WTC11 (cell line): ENCODE results near the gene SEZ6L. TPM values are rescaled to one million over a fixed set of nuclear protein-coding genes. Genes with fewer than 3 reads are reported as not detected.
"Not testable (repeated sequence)": the region's sequence is repeated elsewhere in the genome, so short reads cannot be mapped to it uniquely, and the experiment has no call there.

ENCODE experiments used
- ATAC-seq: fragments of 200-7000 bp; cut with Tn5 transposase; 2 replicates; pipeline ENCODE4 v1.10.0; 2021; ENCODE audit warnings: mild to moderate bottlenecking, moderate library complexity
- CTCF ChIA-PET: fragments of 300-600 bp; sonication (Branson Sonifier 250); formaldehyde crosslinking; loops from one replicate; lab custom pipeline; 2021; ENCODE audit warnings: antibody characterized with exemption; lab: Charles Lee
- POLR2A ChIA-PET: fragments of 350-600 bp; sonication (Branson Sonifier 250); formaldehyde crosslinking; loops from one replicate; lab custom pipeline; 2021; ENCODE audit warnings: antibody characterized with exemption; lab: Charles Lee
- DNase-seq: peaks from one replicate; pipeline ENCODE4 v3.0.0; 2021; ENCODE audit warnings: low spot score
- H3K27ac Mint-ChIP-seq: 2 replicates; pipeline ENCODE4 v1.8.0; 2021; ENCODE audit warnings: mixed read lengths
- H3K27me3 Mint-ChIP-seq: 2 replicates; pipeline ENCODE4 v1.8.0; 2021; ENCODE audit warnings: low read depth, mild to moderate bottlenecking, moderate library complexity, mixed read lengths
- H3K36me3 Mint-ChIP-seq: 2 replicates; pipeline ENCODE4 v1.8.0; 2021; ENCODE audit warnings: mixed read lengths
- H3K4me1 Mint-ChIP-seq: 2 replicates; pipeline ENCODE4 v1.8.0; 2022; ENCODE audit warnings: mixed read lengths
- H3K4me3 Mint-ChIP-seq: 2 replicates; pipeline ENCODE4 v1.8.0; 2021; ENCODE audit warnings: mild to moderate bottlenecking, moderate library complexity, mixed read lengths
- H3K9me3 Mint-ChIP-seq: 2 replicates; pipeline ENCODE4 v1.8.0; 2021; ENCODE audit warnings: mixed read lengths
- ATF3 ChIP-seq: sonication (generic); formaldehyde crosslinking; conservative IDR thresholded peaks from 2 replicates; pipeline ENCODE4 v1.8.1; 2022; ENCODE audit warnings: mild to moderate bottlenecking, missing genetic modification reagents
- CDX4 ChIP-seq: fragments of 250-450 bp; sonication (Bioruptor Pico); IDR thresholded peaks from 2 replicates; pipeline ENCODE4 v1.9.0; 2021; ENCODE audit warnings: moderate library complexity, mild to moderate bottlenecking, inconsistent platforms, borderline replicate concordance
- CREB1 ChIP-seq: sonication (generic); formaldehyde crosslinking; IDR thresholded peaks from 2 replicates; pipeline ENCODE4 v1.8.0; 2023; ENCODE audit warnings: mild to moderate bottlenecking, missing genetic modification reagents
- CTCF ChIP-seq: fragments of 200-600 bp; IDR thresholded peaks from 2 replicates; pipeline ENCODE4 v1.8.0; 2022; ENCODE audit warnings: antibody characterized with exemption
- GRHL2 ChIP-seq: fragments of 250-450 bp; sonication (Bioruptor Pico); IDR thresholded peaks from 2 replicates; pipeline ENCODE4 v1.8.0; 2022; ENCODE audit warnings: mild to moderate bottlenecking, moderate library complexity; ENCODE audit not compliant: insufficient replicate concordance, severe bottlenecking
- GTF2I ChIP-seq: fragments of 250-450 bp; sonication (Bioruptor Pico); conservative IDR thresholded peaks from 2 replicates; pipeline ENCODE4 v1.4.0; 2021; ENCODE audit warnings: mild to moderate bottlenecking
- HMGA2 ChIP-seq: fragments of 250-450 bp; sonication (Bioruptor Pico); IDR thresholded peaks from 2 replicates; pipeline ENCODE4 v1.4.0; 2021; ENCODE audit warnings: mild to moderate bottlenecking, moderate library complexity
- JAZF1 ChIP-seq: fragments of 250-450 bp; sonication (Bioruptor Pico); IDR thresholded peaks from 2 replicates; pipeline ENCODE4 v1.9.0; 2021; ENCODE audit warnings: moderate library complexity, mild to moderate bottlenecking, inconsistent platforms
- NR1H2 ChIP-seq: sonication (generic); formaldehyde crosslinking; IDR thresholded peaks from 2 replicates; pipeline ENCODE4 v1.9.0; 2021; ENCODE audit warnings: mild to moderate bottlenecking, moderate library complexity, missing genetic modification reagents
- PREB ChIP-seq: sonication (generic); formaldehyde crosslinking; IDR thresholded peaks from 2 replicates; pipeline ENCODE4 v1.8.1; 2022; ENCODE audit warnings: mild to moderate bottlenecking, missing genetic modification reagents, moderate library complexity, borderline replicate concordance
- TP53 ChIP-seq: sonication (generic); formaldehyde crosslinking; IDR thresholded peaks from 2 replicates; pipeline ENCODE4 v1.8.1; 2023; ENCODE audit warnings: mild to moderate bottlenecking, missing genetic modification reagents
- USF2 ChIP-seq: sonication (generic); formaldehyde crosslinking; IDR thresholded peaks from 2 replicates; pipeline ENCODE4 v1.8.1; 2023; ENCODE audit warnings: mild to moderate bottlenecking, missing genetic modification reagents, moderate library complexity
- ZNF138 ChIP-seq: sonication (generic); formaldehyde crosslinking; conservative IDR thresholded peaks from 2 replicates; pipeline ENCODE4 v1.8.1; 2022; ENCODE audit warnings: mild to moderate bottlenecking, moderate library complexity, missing genetic modification reagents
- ZNF396 ChIP-seq: fragments of 250-450 bp; sonication (Bioruptor Pico); IDR thresholded peaks from 2 replicates; pipeline ENCODE4 v1.8.0; 2021; ENCODE audit warnings: mild to moderate bottlenecking, moderate library complexity, borderline replicate concordance
- total RNA-seq: library from RNA; stranded (reverse); gene quantifications from 3 replicates; pipeline ENCODE4 v1.2.3, GENCODE V29; 2021

Gene SEZ6L
- total RNA-seq, 1 experiment from 2014 or later = 0.57 TPM

- CTCF ChIA-PET = interaction anchor here (0.7 kb wide), 1 partner anchor 504 kb away, joined by 5 read pairs; no protein-coding TSS in a partner anchor
Observed at GRCh38 chr22:26408562-26409220, 239.4 kb downstream of the SEZ6L start.

GRCh38 chr22:26409719-26410335 lies 240.6 kb downstream of the SEZ6L start:
- no peak for ATAC-seq
- CTCF ChIA-PET = interaction anchor here (1.5 kb wide), 1 partner anchor 45 kb away, joined by 8 read pairs; no protein-coding TSS in a partner anchor
- Mint-ChIP-seq H3K27ac (no peak overlapping the region), H3K36me3 (no peaks in the 10 kb centered on the region), H3K27me3 (peaks cover 8% of the 10 kb centered on the region; the same call in 1 of the 2 replicates), H3K4me1 (peaks cover 6% of the 10 kb centered on the region), H3K9me3 (peaks cover 4% of the 10 kb centered on the region; the same call in 1 of the 2 replicates), H3K4me3 (no peak overlapping the region)
- no peak for TF ChIP-seq USF2
- no peak for TF ChIP-seq CREB1 (CRISPR knock-in tag)
- TF ChIP-seq GRHL2 = no peak
- POLR2A ChIA-PET = interaction anchor here (0.8 kb wide), 1 partner anchor 27 kb away, joined by 5 read pairs; no protein-coding TSS in a partner anchor
- no peak for DNase-seq

More at GRCh38 chr22:26408562-26409220, 239.4 kb downstream of the SEZ6L start:
- POLR2A ChIA-PET, DNase-seq, H3K9me3 Mint-ChIP-seq, H3K27me3 Mint-ChIP-seq, H3K4me3 Mint-ChIP-seq, H3K27ac Mint-ChIP-seq, H3K36me3 Mint-ChIP-seq, ATAC-seq: not testable (repeated sequence)
- TF ChIP-seq HMGA2 (CRISPR knock-in tag) = peak; percentile 19; the same call in 1 of the 2 replicates
- TF ChIP-seq, all 79 proteins: peak for 1; not testable (repeated sequence) for 78
- H3K4me1 Mint-ChIP-seq = not testable (repeated sequence)

GRCh38 chr22:26410386-26410785 lies 241.1 kb downstream of the SEZ6L start:
- Mint-ChIP-seq H3K4me3 (no peak overlapping the region), H3K27me3 (peaks cover 8% of the 10 kb centered on the region; the same call in 1 of the 2 replicates), H3K4me1 (peaks cover under 1% of the 10 kb centered on the region; the same call in 1 of the 2 replicates), H3K27ac (no peak overlapping the region), H3K36me3 (no peaks in the 10 kb centered on the region), H3K9me3 (peaks cover 4% of the 10 kb centered on the region; the same call in 1 of the 2 replicates)
- ChIA-PET CTCF (interaction anchor here (1.5 kb wide), 1 partner anchor 46 kb away, joined by 8 read pairs; no protein-coding TSS in a partner anchor), POLR2A (no interaction called here)
- TF ChIP-seq ZNF396 (CRISPR knock-in tag) (no peak), CTCF (no peak), GTF2I (CRISPR knock-in tag) (no peak), JAZF1 (CRISPR knock-in tag) (no peak), PREB (CRISPR knock-in tag) (no peak)
- DNase-seq (no peak), ATAC-seq (no peak)

GRCh38 chr22:26414347-26414746 lies 245.1 kb downstream of the SEZ6L start:
- ChIA-PET POLR2A (no interaction called here), CTCF (interaction anchor here (1.0 kb wide), 1 partner anchor 47 kb away, joined by 3 read pairs; no protein-coding TSS in a partner anchor)
- H3K4me1 Mint-ChIP-seq = peaks cover 14% of the 10 kb centered on the region
- H3K9me3 Mint-ChIP-seq = no peaks in the 10 kb centered on the region
- H3K27me3 Mint-ChIP-seq = peaks cover 7% of the 10 kb centered on the region; the same call in 1 of the 2 replicates
- H3K36me3 Mint-ChIP-seq = no peaks in the 10 kb centered on the region
- H3K4me3 Mint-ChIP-seq = no peak overlapping the region
- TF ChIP-seq ZNF138 (CRISPR knock-in tag) (no peak), ATF3 (no peak), CDX4 (CRISPR knock-in tag) (no peak), NR1H2 (no peak), TP53 (CRISPR knock-in tag) (no peak)
- no peak overlapping the region for H3K27ac Mint-ChIP-seq
- DNase-seq (no peak), ATAC-seq (no peak)
